Iris pigment epithelial cell (primary cell): ENCODE measurements around the gene PITRM1.
"Not testable (repeated sequence)": the region's sequence is repeated elsewhere in the genome, so short reads cannot be mapped to it uniquely, and the experiment has no call there.

Experiments used
- DNase-seq: peaks from one replicate; pipeline ENCODE4 v3.0.0-alpha.2; 2011; ENCODE audit warnings: low read depth

The PITRM1 gene

GRCh38 chr10:3122486-3123205 lies 49.9 kb downstream of the PITRM1 start:
- no peak for DNase-seq

GRCh38 chr10:3122034-3122433 lies 50.5 kb downstream of the PITRM1 start:
- DNase-seq = no peak

- peak; percentile 42 for DNase-seq
These were observed 52.7 kb downstream of the PITRM1 start for GRCh38 chr10:3119796-3120459.

- DNase-seq = no peak
These were observed 53.9 kb downstream of the PITRM1 start for GRCh38 chr10:3118641-3119091.

GRCh38 chr10:3117486-3117885 lies 55.1 kb downstream of the PITRM1 start:
- no peak for DNase-seq

GRCh38 chr10:3116508-3117100 lies 56.0 kb downstream of the PITRM1 start:
- no peak for DNase-seq

- DNase-seq = no peak
These were observed 56.9 kb downstream of the PITRM1 start for GRCh38 chr10:3115685-3116084.

GRCh38 chr10:3113343-3113720 lies 59.2 kb downstream of the PITRM1 start:
- DNase-seq = no peak

GRCh38 chr10:3111621-3112163 lies 60.9 kb downstream of the PITRM1 start:
- peak; percentile 81 for DNase-seq

GRCh38 chr10:3110782-3111620 lies 61.6 kb downstream of the PITRM1 start:
- DNase-seq = no peak

GRCh38 chr10:3109633-3110032 lies 62.9 kb downstream of the PITRM1 start:
- DNase-seq = no peak

- no peak for DNase-seq
These were observed 63.4 kb downstream of the PITRM1 start for GRCh38 chr10:3109196-3109595.

- no peak for DNase-seq
These were observed 63.9 kb downstream of the PITRM1 start for GRCh38 chr10:3108575-3109105.

GRCh38 chr10:3108033-3108432 lies 64.5 kb downstream of the PITRM1 start:
- DNase-seq = no peak

GRCh38 chr10:3107426-3107961 lies 65.1 kb downstream of the PITRM1 start:
- DNase-seq = peak; percentile 99

- peak; percentile 85 for DNase-seq
These were observed 65.6 kb downstream of the PITRM1 start for GRCh38 chr10:3106928-3107425.

- DNase-seq = not testable (repeated sequence)
These were observed 66.3 kb downstream of the PITRM1 start for GRCh38 chr10:3106328-3106727.

- no peak for DNase-seq
These were observed 66.7 kb downstream of the PITRM1 start for GRCh38 chr10:3105905-3106304.

- DNase-seq = no peak
These were observed 67.4 kb downstream of the PITRM1 start for GRCh38 chr10:3105166-3105565.

- DNase-seq = no peak
These were observed 68.2 kb downstream of the PITRM1 start for GRCh38 chr10:3104251-3104918.

- no peak for DNase-seq
These were observed 68.9 kb downstream of the PITRM1 start for GRCh38 chr10:3103646-3104045.
